Stimulated activated naive CD4-positive, alpha-beta T cell (primary cell): Measurements from ENCODE around the gene ZNF672.
"Not testable (repeated sequence)": the region's sequence is repeated elsewhere in the genome, so short reads cannot be mapped to it uniquely, and the experiment has no call there.

Source experiments
- DNase-seq, 6 experiments: peaks; one replicate each; lab custom pipeline; 2025; lab: John Stamatoyannopoulos, UW

Gene ZNF672

GRCh38 chr1:248812736-248813425 is 25.1 kb upstream of the ZNF672 start:
- no peak for DNase-seq

GRCh38 chr1:248813546-248813945 is 24.5 kb upstream of the ZNF672 start:
- DNase-seq = no peak

GRCh38 chr1:248814351-248814750 is 23.7 kb upstream of the ZNF672 start:
- DNase-seq = no peak

GRCh38 chr1:248815407-248816034 is 22.5 kb upstream of the ZNF672 start:
- peak in 1 of 6 experiments; percentile 15 for DNase-seq

- peak in 2 of 6 experiments; percentile 15 to 22 for DNase-seq
Measured at GRCh38 chr1:248816042-248816851, 21.8 kb upstream of the ZNF672 start.

GRCh38 chr1:248817065-248817464 is 21.0 kb upstream of the ZNF672 start:
- no peak for DNase-seq

GRCh38 chr1:248818505-248819374 is 19.3 kb upstream of the ZNF672 start:
- peak in 1 of 6 experiments; percentile 13 for DNase-seq

- no peak for DNase-seq
Measured at GRCh38 chr1:248820041-248820585, 17.9 kb upstream of the ZNF672 start.

- DNase-seq = no peak
Measured at GRCh38 chr1:248821101-248821500, 16.9 kb upstream of the ZNF672 start.

GRCh38 chr1:248821641-248822040 is 16.4 kb upstream of the ZNF672 start:
- DNase-seq = no peak

- DNase-seq = no peak
Measured at GRCh38 chr1:248822148-248823032, 15.6 kb upstream of the ZNF672 start.

GRCh38 chr1:248823517-248824001 is 14.5 kb upstream of the ZNF672 start:
- DNase-seq = no peak

GRCh38 chr1:248824301-248824700 is 13.7 kb upstream of the ZNF672 start:
- no peak for DNase-seq

GRCh38 chr1:248824701-248825100 is 13.3 kb upstream of the ZNF672 start:
- no peak for DNase-seq

- no peak for DNase-seq
Measured at GRCh38 chr1:248825136-248825535, 12.9 kb upstream of the ZNF672 start.

GRCh38 chr1:248825573-248825908 is 12.5 kb upstream of the ZNF672 start:
- DNase-seq = no peak

GRCh38 chr1:248825909-248826760 is 11.9 kb upstream of the ZNF672 start, which contains the start of gene SH3BP5L:
TSS of gene SH3BP5L (minus strand) at chr1:248825915. CDS start at chr1:248824935, 980 bp downstream.
- peak; percentile 82 to 98 (median 94) for DNase-seq

GRCh38 chr1:248828845-248829244 is 9.2 kb upstream of the ZNF672 start:
- no peak for DNase-seq

GRCh38 chr1:248830718-248831017 is 7.4 kb upstream of the ZNF672 start:
- DNase-seq = not testable (repeated sequence)

GRCh38 chr1:248831842-248832241 is 6.2 kb upstream of the ZNF672 start:
- DNase-seq = no peak
